HG03457 (cell line): ENCODE results near the gene LHFPL2.

Experiments
- ATAC-seq: cut with Tn5 transposase; IDR thresholded peaks from one replicate; pipeline ENCODE4 v1.9.1; 2021; ENCODE audit warnings: moderate number of reproducible peaks; ENCODE audit not compliant: unreplicated experiment

Gene LHFPL2

DNA sequence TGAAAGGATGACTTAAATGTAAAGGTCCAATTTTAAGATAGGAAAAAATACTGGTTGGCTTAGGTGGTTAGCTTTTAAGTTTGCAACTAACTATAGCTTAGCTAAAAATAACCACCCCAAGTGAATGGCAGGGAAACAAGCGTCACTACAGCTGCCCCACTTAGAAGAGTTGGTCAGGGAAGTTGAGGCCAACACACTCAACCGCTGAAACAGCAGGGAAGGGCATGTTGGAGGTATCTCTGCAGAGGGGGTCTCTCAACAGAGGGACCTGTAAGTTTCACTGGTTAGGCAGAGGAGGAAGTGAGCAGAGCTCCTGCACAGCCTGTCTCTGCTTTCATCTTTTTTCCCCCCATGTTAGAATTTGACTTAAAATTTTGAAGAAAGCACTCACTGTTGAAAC is 75.3 kb downstream of the LHFPL2 start:
- no peak for ATAC-seq

GRCh38 chr5:78570646-78571045 is 77.9 kb downstream of the LHFPL2 start:
- no peak for ATAC-seq

- no peak for ATAC-seq
Measured at GRCh38 chr5:78569441-78569840, 79.1 kb downstream of the LHFPL2 start.

DNA sequence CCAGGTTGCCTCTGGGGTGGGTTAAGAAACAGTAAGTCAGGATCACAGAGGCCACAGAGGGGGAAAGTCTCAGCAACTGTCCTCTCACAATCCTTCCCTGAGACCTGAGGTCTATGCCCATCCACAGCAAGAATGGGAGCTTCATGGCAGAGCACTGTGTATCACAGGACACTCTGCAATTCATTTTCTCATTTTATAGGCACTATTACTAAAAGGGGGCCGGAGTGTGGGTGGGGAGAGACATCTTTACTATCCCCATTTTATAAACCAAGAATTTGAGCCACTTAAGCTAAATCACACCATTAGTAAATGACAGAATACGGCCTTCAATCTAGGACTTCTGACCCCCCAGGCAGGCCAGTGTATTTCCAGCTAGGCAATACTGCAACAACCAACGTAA is 79.9 kb downstream of the LHFPL2 start:
- ATAC-seq, result no peak

- no peak for ATAC-seq
Measured at GRCh38 chr5:78568212-78568611, 80.4 kb downstream of the LHFPL2 start.

GRCh38 chr5:78567617-78568016 is 81.0 kb downstream of the LHFPL2 start:
- no peak for ATAC-seq

DNA sequence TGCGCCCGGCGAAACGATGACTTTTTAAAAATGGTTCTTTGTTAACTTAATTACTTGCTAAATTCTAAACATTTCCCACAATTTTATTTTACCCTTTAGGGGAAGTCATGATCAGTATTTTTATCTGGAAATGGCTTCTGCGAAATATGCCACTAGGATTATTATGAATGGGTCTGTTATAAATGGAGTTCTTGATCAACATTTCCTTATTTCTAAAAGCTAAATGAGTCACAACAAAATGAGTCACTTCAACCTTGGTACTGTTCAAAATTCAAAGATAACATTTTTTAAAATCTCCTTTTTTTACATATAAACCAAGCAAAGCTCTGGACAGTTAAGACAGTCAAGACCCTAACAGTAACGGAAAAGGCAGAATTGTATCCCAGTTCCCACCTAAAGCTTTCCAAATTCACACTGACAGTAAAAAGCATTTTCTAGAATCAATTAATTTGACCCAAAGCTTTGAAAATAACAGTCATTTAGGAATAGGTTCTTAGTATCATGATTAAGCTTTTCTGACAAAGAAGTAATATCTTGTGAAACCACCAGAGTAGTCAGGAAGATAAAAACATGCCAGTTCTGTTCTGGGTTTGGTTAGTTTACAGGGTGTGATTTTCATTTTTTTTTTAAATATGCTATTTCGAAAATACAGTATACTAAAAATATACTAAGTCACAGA is 81.7 kb downstream of the LHFPL2 start:
- ATAC-seq, result no peak

DNA sequence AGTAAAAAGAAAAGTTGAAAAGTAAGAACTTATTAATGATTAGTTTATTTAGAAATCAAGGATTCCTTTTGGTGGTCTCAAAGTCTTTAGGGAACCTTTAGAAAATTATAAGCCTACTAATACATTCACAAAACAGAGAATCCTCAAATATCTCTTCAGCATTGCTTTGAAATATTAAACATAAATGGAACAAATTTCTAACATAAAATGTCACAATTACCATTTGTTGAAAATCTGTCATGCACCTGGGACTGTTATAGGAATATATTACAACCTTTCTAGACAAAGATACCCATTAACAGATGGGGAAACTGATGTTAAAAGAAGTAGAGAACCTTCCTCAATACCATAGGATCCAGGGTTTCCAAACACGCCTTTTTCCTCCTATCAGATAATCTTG is 83.2 kb downstream of the LHFPL2 start:
- ATAC-seq, result no peak

- no peak for ATAC-seq
Measured at GRCh38 chr5:78563621-78564020, 85.0 kb downstream of the LHFPL2 start.

- ATAC-seq, result no peak
Measured at GRCh38 chr5:78562714-78563330, 85.8 kb downstream of the LHFPL2 start.

- ATAC-seq, result no peak
Measured at GRCh38 chr5:78562001-78562400, 86.6 kb downstream of the LHFPL2 start.

GRCh38 chr5:78561261-78561660 is 87.3 kb downstream of the LHFPL2 start:
- ATAC-seq, result no peak

DNA sequence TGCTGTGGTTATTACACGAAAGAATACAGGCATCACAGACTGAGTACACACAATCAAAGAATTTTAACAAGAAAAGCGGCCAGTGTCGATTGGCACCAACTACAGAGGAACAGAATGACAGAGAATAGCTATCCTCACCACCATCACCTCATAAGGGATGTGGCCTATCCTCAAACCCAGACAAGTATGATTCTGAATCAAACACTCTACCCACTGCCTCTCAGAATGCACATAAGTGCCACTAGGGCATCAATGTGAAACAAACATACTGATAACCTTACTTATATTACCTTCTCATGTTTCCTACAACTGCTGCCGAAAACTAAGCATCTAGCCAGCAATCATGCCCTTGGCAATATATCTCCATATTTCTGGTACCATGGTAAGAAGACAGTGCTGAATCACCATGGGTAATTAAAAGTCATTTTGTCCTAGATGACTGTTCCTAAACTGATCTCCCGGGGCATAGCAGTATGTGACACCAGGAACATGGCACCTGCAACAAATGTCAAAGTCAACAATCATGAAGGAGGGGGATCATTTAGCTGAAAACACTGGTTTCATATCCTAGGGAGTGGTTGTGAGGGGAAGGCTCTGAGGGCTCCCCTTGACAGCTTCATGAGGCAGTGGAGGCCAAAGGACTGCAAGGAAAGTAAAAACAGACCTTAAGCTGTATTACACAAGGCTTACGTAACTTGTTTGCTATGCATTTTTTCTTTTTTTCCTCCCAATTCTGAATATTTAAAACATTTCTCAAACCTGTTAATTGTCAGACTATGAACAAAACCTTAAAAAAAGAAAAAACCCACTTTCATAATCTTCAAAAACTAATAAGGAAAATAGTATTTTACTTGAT is 88.3 kb downstream of the LHFPL2 start:
- no peak for ATAC-seq

DNA sequence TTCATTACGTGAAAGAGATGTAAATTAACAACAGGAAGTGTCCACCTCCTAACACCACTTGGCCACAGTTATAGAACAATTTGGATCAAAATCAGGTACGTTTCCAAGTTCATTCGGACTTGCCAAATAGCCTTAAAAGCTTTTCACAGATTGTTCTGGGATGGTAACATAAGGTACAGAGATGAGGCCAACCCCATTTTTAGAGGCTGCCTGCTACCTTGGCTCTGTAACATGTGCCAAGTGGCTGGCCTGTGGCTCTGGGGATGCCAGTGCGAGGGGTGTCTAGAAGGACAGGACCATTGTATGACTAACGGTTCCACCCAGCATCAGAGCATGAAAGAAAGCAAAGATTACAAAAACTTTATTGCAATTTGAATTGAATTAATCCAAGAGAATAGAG is 91.0 kb downstream of the LHFPL2 start:
- ATAC-seq, result no peak

- ATAC-seq, result no peak
Measured at GRCh38 chr5:78555870-78556269, 92.7 kb downstream of the LHFPL2 start.

DNA sequence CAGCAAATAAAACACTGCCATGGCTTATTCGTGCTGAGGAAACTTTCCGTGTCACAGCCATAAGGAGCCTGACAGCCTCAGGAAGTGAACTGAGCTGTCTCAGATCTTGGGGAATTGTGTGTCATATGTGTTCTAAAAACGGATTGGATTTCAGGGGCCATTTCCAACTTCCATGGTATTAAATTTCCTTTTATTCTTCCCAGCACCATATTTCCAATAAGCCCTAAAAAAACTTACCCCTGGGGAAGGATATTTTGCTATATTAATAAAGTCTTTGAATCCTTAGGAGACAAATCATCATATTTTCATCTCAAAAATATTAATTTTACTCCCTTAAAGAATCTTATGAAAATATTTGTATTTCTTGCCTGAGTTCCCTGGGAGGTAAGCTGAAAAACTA is 93.9 kb downstream of the LHFPL2 start:
- ATAC-seq, result no peak

- no peak for ATAC-seq
Measured at GRCh38 chr5:78553580-78554353, 94.8 kb downstream of the LHFPL2 start.

GRCh38 chr5:78552729-78553342 is 95.7 kb downstream of the LHFPL2 start:
- no peak for ATAC-seq

DNA sequence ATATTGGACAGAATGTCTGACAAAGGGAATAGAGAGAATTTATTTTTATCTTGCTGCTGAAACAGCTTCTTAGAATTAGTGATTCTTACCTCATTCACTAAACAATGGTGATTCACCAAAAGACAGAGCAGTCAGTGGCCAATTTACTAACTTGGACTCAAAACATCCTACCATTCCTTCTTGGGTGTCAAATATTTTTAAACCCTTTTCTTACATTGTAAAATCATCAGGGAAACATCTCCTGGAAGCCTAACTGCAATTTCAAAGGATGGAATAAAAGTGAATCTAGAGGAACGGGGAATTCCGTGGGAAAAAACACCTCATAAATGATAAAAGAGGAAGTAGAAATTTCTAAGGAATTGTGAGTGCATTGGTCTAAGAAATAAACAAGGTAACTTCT is 97.7 kb downstream of the LHFPL2 start:
- ATAC-seq, result no peak

DNA sequence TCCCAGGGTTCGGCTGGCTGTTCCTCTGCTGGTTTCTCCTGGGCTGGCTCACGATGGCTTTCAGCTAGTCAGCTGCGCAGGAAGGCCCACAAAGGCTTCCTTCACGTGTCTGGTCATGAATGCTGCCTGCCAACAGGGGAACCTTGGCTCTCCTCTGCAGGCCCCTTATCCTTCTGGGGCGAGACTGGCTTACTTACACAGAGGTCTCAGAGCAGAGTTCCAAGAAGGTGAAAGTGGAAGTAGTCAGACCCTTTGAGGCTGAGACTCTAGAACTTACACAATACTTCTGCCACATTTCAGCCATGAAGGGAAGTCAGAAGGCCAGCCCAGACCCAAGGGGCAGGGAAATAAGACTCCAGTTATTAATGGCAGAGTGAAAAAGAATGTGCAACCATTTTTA is 99.5 kb downstream of the LHFPL2 start:
- ATAC-seq, result no peak
